OCI-LY7 (cell line): ENCODE results near the gene BARX2.

ENCODE experiments used
- CTCF ChIP-seq: fragments of 200-600 bp; sonication (generic); conservative IDR thresholded peaks from 2 replicates; pipeline ENCODE4 v1.5.1; 2014; ENCODE audit warnings: mild to moderate bottlenecking, antibody characterized with exemption, low read length, moderate library complexity, mixed read lengths
- EZH2phosphoT487 ChIP-seq: fragments of 200-600 bp; sonication (generic); IDR thresholded peaks from 2 replicates; pipeline ENCODE4 v1.6.1; 2018; ENCODE audit warnings: low read depth, borderline replicate concordance, mild to moderate bottlenecking, mixed run types, antibody characterized with exemption, low read length, moderate library complexity, mixed read lengths

DNA sequence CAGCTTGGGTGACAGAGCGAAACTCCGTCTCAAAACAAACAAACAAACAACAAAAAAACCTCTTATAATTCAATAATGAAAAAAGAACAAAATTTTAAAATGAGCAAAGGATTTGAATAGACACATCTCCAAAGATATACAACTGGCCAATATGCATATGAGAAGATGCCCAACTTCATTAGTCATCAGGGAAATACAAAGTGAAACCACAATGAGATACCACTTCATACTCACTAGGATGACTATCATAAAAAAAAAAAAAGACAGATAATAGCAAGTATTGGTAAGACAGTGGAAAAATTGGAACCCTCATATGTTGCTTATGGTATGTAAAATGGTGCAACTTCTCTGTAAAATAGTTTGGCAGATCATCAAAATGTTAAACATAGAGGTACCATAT lies 28.7 kb upstream of the BARX2 start:
- TF ChIP-seq CTCF (no peak), EZH2phosphoT487 (no peak)
